ENCODE data around the gene NCF1.
"Not testable (repeated sequence)": the region's sequence is repeated elsewhere in the genome, so short reads cannot be mapped to it uniquely, and the experiment has no call there.

Gene NCF1

GRCh38 chr7:74773760-74774750 is at the start of gene NCF1:
Gene NCF1, plus strand, starts transcription at chr7:74774011. Its CDS starts 21 bp downstream, at chr7:74774032.
- H3K36me3 Mint-ChIP-seq, H3K4me1 Mint-ChIP-seq, H3K27ac Mint-ChIP-seq, H3K4me3 Mint-ChIP-seq, H3K9me3 Mint-ChIP-seq, H3K27me3 Mint-ChIP-seq: not testable (repeated sequence)

- H3K9me3 Mint-ChIP-seq, result no peaks in the 10 kb centered on the region
- H3K4me3 Mint-ChIP-seq, result no peak overlapping the region
- H3K27ac Mint-ChIP-seq, result peak overlapping the region; percentile 23
- H3K27me3 Mint-ChIP-seq, result no peaks in the 10 kb centered on the region
- H3K4me1 Mint-ChIP-seq, result peaks cover 9% of the 10 kb centered on the region
- H3K36me3 Mint-ChIP-seq, result peaks cover 2% of the 10 kb centered on the region
These were observed 48.0 kb upstream of the NCF1 start for GRCh38 chr7:74725840-74726239.

- Mint-ChIP-seq H3K9me3 (no peaks in the 10 kb centered on the region), H3K4me3 (no peak overlapping the region), H3K36me3 (peaks cover 4% of the 10 kb centered on the region), H3K27ac (no peak overlapping the region), H3K4me1 (peaks cover 9% of the 10 kb centered on the region), H3K27me3 (no peaks in the 10 kb centered on the region)
These were observed 47.3 kb upstream of the NCF1 start for GRCh38 chr7:74726309-74727101.

GRCh38 chr7:74728686-74729085 is 45.1 kb upstream of the NCF1 start:
- H3K4me1 Mint-ChIP-seq, H3K9me3 Mint-ChIP-seq, H3K27ac Mint-ChIP-seq, H3K4me3 Mint-ChIP-seq, H3K36me3 Mint-ChIP-seq, H3K27me3 Mint-ChIP-seq: not testable (repeated sequence)

- not testable (repeated sequence) for H3K4me3 Mint-ChIP-seq, H3K27ac Mint-ChIP-seq, H3K27me3 Mint-ChIP-seq, H3K4me1 Mint-ChIP-seq, H3K36me3 Mint-ChIP-seq, H3K9me3 Mint-ChIP-seq
These were observed 43.6 kb upstream of the NCF1 start for GRCh38 chr7:74730186-74730585.

GRCh38 chr7:74739974-74740703 is 33.7 kb upstream of the NCF1 start:
- H3K4me1 Mint-ChIP-seq, H3K27me3 Mint-ChIP-seq, H3K27ac Mint-ChIP-seq, H3K4me3 Mint-ChIP-seq, H3K36me3 Mint-ChIP-seq, H3K9me3 Mint-ChIP-seq: not testable (repeated sequence)

- H3K27ac Mint-ChIP-seq, H3K36me3 Mint-ChIP-seq, H3K4me1 Mint-ChIP-seq, H3K4me3 Mint-ChIP-seq, H3K9me3 Mint-ChIP-seq, H3K27me3 Mint-ChIP-seq: not testable (repeated sequence)
These were observed 29.8 kb upstream of the NCF1 start for GRCh38 chr7:74743936-74744557.

- not testable (repeated sequence) for H3K4me1 Mint-ChIP-seq, H3K27me3 Mint-ChIP-seq, H3K4me3 Mint-ChIP-seq, H3K27ac Mint-ChIP-seq, H3K9me3 Mint-ChIP-seq, H3K36me3 Mint-ChIP-seq
These were observed 19.8 kb upstream of the NCF1 start for GRCh38 chr7:74753921-74754482.

- not testable (repeated sequence) for H3K4me1 Mint-ChIP-seq, H3K4me3 Mint-ChIP-seq, H3K9me3 Mint-ChIP-seq, H3K27ac Mint-ChIP-seq, H3K36me3 Mint-ChIP-seq, H3K27me3 Mint-ChIP-seq
These were observed 17.1 kb upstream of the NCF1 start for GRCh38 chr7:74756673-74757072.

GRCh38 chr7:74758268-74758667 is 15.5 kb upstream of the NCF1 start:
- H3K27ac Mint-ChIP-seq, H3K36me3 Mint-ChIP-seq, H3K4me1 Mint-ChIP-seq, H3K9me3 Mint-ChIP-seq, H3K4me3 Mint-ChIP-seq, H3K27me3 Mint-ChIP-seq: not testable (repeated sequence)

GRCh38 chr7:74758982-74759381 is 14.8 kb upstream of the NCF1 start:
- H3K4me1 Mint-ChIP-seq, H3K9me3 Mint-ChIP-seq, H3K27me3 Mint-ChIP-seq: not testable (repeated sequence)

GRCh38 chr7:74765205-74765918 is 8.4 kb upstream of the NCF1 start:
- not testable (repeated sequence) for H3K4me3 Mint-ChIP-seq, H3K36me3 Mint-ChIP-seq, H3K27me3 Mint-ChIP-seq, H3K27ac Mint-ChIP-seq, H3K4me1 Mint-ChIP-seq, H3K9me3 Mint-ChIP-seq

More at GRCh38 chr7:74758982-74759381, 14.8 kb upstream of the NCF1 start:
- not testable (repeated sequence) for H3K4me3 Mint-ChIP-seq, H3K36me3 Mint-ChIP-seq, H3K27ac Mint-ChIP-seq

GRCh38 chr7:74766509-74766908 is 7.3 kb upstream of the NCF1 start:
- not testable (repeated sequence) for H3K27me3 Mint-ChIP-seq, H3K4me1 Mint-ChIP-seq, H3K27ac Mint-ChIP-seq, H3K36me3 Mint-ChIP-seq, H3K9me3 Mint-ChIP-seq, H3K4me3 Mint-ChIP-seq

GRCh38 chr7:74766991-74767390 is 6.8 kb upstream of the NCF1 start:
- H3K27ac Mint-ChIP-seq, H3K4me3 Mint-ChIP-seq, H3K9me3 Mint-ChIP-seq, H3K36me3 Mint-ChIP-seq, H3K27me3 Mint-ChIP-seq, H3K4me1 Mint-ChIP-seq: not testable (repeated sequence)

GRCh38 chr7:74770062-74770461 is 3.7 kb upstream of the NCF1 start:
- not testable (repeated sequence) for H3K27ac Mint-ChIP-seq, H3K4me1 Mint-ChIP-seq, H3K27me3 Mint-ChIP-seq, H3K4me3 Mint-ChIP-seq, H3K36me3 Mint-ChIP-seq, H3K9me3 Mint-ChIP-seq

All from activated naive CD4-positive, alpha-beta T cell treated with anti-CD3 and anti-CD28 coated beads, Interleukin-2, amount 50 U/mL, for 24 hours (primary cell).